Measurements from ENCODE around the gene SLC46A2.

GRCh38 chr9:112917987-112918362 lies 27.3 kb upstream of the SLC46A2 start:
- TF ChIP-seq CTCF (IDR thresholded peaks at IDR 0.05): no peak
- no peak for TF ChIP-seq POLR2A (IDR thresholded peaks at IDR 0.05)

Data from tibial nerve (tissue), 3 donors.